B cell (primary cell): ENCODE data around the gene CD2. TPM values are rescaled to one million over a fixed set of nuclear protein-coding genes. Genes with fewer than 3 reads are reported as not detected.

ENCODE experiments used
- ATAC-seq: fragments of 200-7000 bp; cut with Tn5 transposase; one replicate; pipeline ENCODE4 v1.10.0; 2021; ENCODE audit warnings: low read depth, mild to moderate bottlenecking, moderate number of reproducible peaks, moderate library complexity
- CTCF ChIA-PET: fragments of 350-600 bp; sonication (Branson Sonifier 250); formaldehyde crosslinking; loops from one replicate; lab custom pipeline; 2021; ENCODE audit warnings: antibody characterized with exemption, inconsistent platforms; lab: Charles Lee
- POLR2A ChIA-PET: fragments of 350-600 bp; sonication (Branson Sonifier 250); formaldehyde crosslinking; loops from one replicate; lab custom pipeline; 2021; ENCODE audit warnings: antibody characterized with exemption; lab: Charles Lee
- DNase-seq: peaks from one replicate; pipeline ENCODE4 v3.0.0; 2013
- H2AFZ ChIP-seq: 2 replicates; pipeline ENCODE4 v1.6.1; 2012; ENCODE audit warnings: mild to moderate bottlenecking, low read depth, low read length; ENCODE audit not compliant: insufficient read depth, poor library complexity, severe bottlenecking
- H3K27ac ChIP-seq, 2 donors: 1 replicate in 1 of 2; 2 replicates in 1 of 2; pipeline ENCODE4 v1.5.1; 2012 to 2013; ENCODE audit warnings: low read length in 2 of 2, mild to moderate bottlenecking in 2 of 2, moderate library complexity in 1 of 2
- H3K27me3 ChIP-seq, 4 experiments: fragments of 200-600 bp in 1 of 4; sonication (generic) in 1 of 4; replicated peaks in 1 of 4; 1 replicate in 2 of 4; 2 replicates in 2 of 4; pipeline versions ENCODE4 v1.6.1 to v1.7.0; 2013 to 2016; ENCODE audit warnings: low read length in 3 of 4, mild to moderate bottlenecking in 2 of 4, mixed read lengths in 1 of 4, moderate library complexity in 1 of 4; ENCODE audit not compliant: insufficient read depth in 4 of 4, control insufficient read depth in 3 of 4; ENCODE audit errors: control extremely low read depth in 1 of 4
- H3K36me3 ChIP-seq, 2 experiments: replicated peaks in 1 of 2; 1 replicate in 1 of 2; 2 replicates in 1 of 2; pipeline versions ENCODE4 v1.6.1 to v1.7.1; 2013; ENCODE audit warnings: low read length in 1 of 2; ENCODE audit not compliant: insufficient read depth in 2 of 2, control insufficient read depth in 1 of 2; ENCODE audit errors: control extremely low read depth in 1 of 2, extremely low read depth in 1 of 2
- H3K4me1 ChIP-seq, 2 donors: fragments of 200-600 bp in 1 of 2; sonication (generic) in 1 of 2; 1 replicate in 1 of 2; 2 replicates in 1 of 2; pipeline versions ENCODE4 v1.5.1 to v1.6.1; 2013 to 2017; ENCODE audit warnings: low read length in 2 of 2; ENCODE audit not compliant: control insufficient read depth in 2 of 2, insufficient read depth in 2 of 2
- H3K4me2 ChIP-seq: replicated peaks from 2 replicates; pipeline ENCODE3; 2012; ENCODE audit warnings: mild to moderate bottlenecking, low read depth, low read length; ENCODE audit not compliant: poor library complexity, severe bottlenecking
- H3K4me3 ChIP-seq, 5 experiments: fragments of 200-600 bp in 1 of 5; sonication (generic) in 1 of 5; 1 replicate in 3 of 5; 2 replicates in 2 of 5; pipeline versions ENCODE4 v1.5.1 to v1.7.0; 2011 to 2016; ENCODE audit warnings: low read length in 4 of 5, mild to moderate bottlenecking in 4 of 5, low read depth in 2 of 5, control low read depth in 1 of 5, moderate library complexity in 1 of 5; ENCODE audit not compliant: insufficient read depth in 1 of 5; ENCODE audit errors: control extremely low read depth in 1 of 5, extremely low read depth in 1 of 5
- H3K79me2 ChIP-seq: fragments of 200-600 bp; sonication (generic); one replicate; pipeline ENCODE4 v1.6.0; 2016; ENCODE audit warnings: low read length; ENCODE audit not compliant: control insufficient read depth, insufficient read depth
- H3K9ac ChIP-seq: fragments of 200-600 bp; sonication (generic); 2 replicates; pipeline ENCODE4 v1.6.1; 2017; ENCODE audit warnings: mild to moderate bottlenecking, low read length, moderate library complexity
- H3K9me3 ChIP-seq, 3 donors: one replicate each; pipeline versions ENCODE4 v1.6.1 to v1.7.1; 2013; ENCODE audit warnings: low read length in 2 of 3; ENCODE audit not compliant: control insufficient read depth in 2 of 3, insufficient read depth in 1 of 3; ENCODE audit errors: control extremely low read depth in 1 of 3
- H4K20me1 ChIP-seq: 2 replicates; pipeline ENCODE4 v1.6.0; 2012; ENCODE audit warnings: mild to moderate bottlenecking, low read length; ENCODE audit not compliant: insufficient read depth, control insufficient read depth, poor library complexity, severe bottlenecking
- H3K27ac Mint-ChIP-seq: one replicate; pipeline ENCODE4 v1.8.0; 2021; ENCODE audit warnings: mixed read lengths
- H3K27me3 Mint-ChIP-seq: one replicate; pipeline ENCODE4 v1.8.0; 2021; ENCODE audit warnings: mixed read lengths
- H3K4me1 Mint-ChIP-seq: one replicate; pipeline ENCODE4 v1.8.0; 2021; ENCODE audit warnings: mixed read lengths
- H3K4me3 Mint-ChIP-seq: one replicate; pipeline ENCODE4 v1.8.0; 2021; ENCODE audit warnings: mixed read lengths
- H3K9me3 Mint-ChIP-seq: one replicate; pipeline ENCODE4 v1.8.0; 2022; ENCODE audit warnings: mixed read lengths; ENCODE audit not compliant: insufficient read depth
- EZH2 ChIP-seq: IDR thresholded peaks from 2 replicates; pipeline ENCODE4 v1.6.1; 2012; ENCODE audit warnings: borderline replicate concordance, low read depth, mild to moderate bottlenecking, moderate library complexity, low read length; ENCODE audit not compliant: insufficient read depth, poor library complexity, severe bottlenecking
- whole genome bisulfite sequencing: methylation state at CpG from one replicate; pipeline ENCODE4 v1.1.5; 2013; ENCODE audit warnings: missing lambda C conversion rate; ENCODE audit not compliant: insufficient coverage; 5-methylcytosine and 5-hydroxymethylcytosine counted together
- intact Hi-C: fragments of 100-400 bp; cut with micrococcal nuclease; formaldehyde crosslinking; loops from one replicate; pipeline ENCODE4 v1.10.0; 2022
- polyA plus RNA-seq: library from polyadenylated mRNA; depleted of rRNA; stranded (reverse); fragments of >200 nt; gene quantifications from 2 replicates; pipeline ENCODE4 v1.2.3, GENCODE V29; 2012
- total RNA-seq, 2 donors: library from RNA; stranded (reverse); fragments of 120-200 nt in 1 of 2; gene quantifications; 1 replicate in 1 of 2; 2 replicates in 1 of 2; pipeline versions ENCODE4 v1.2.3 to v1.2.4, GENCODE V29; 2013 to 2022
- TF ChIP-seq, protein P1 (sequence below): fragments of 200-600 bp; IDR thresholded peaks from one replicate; pipeline ENCODE4 v1.8.0; 2022; ENCODE audit warnings: antibody characterized with exemption, mild to moderate bottlenecking

CD2 gene
- total and polyA plus RNA-seq, 2 donors (not counting 1 experiment from before 2014, with no cell fraction given), result 0.52 to 0.74 TPM

- peak overlapping the region; percentile 23 for H3K4me2 ChIP-seq
- TF ChIP-seq, protein P1, sequence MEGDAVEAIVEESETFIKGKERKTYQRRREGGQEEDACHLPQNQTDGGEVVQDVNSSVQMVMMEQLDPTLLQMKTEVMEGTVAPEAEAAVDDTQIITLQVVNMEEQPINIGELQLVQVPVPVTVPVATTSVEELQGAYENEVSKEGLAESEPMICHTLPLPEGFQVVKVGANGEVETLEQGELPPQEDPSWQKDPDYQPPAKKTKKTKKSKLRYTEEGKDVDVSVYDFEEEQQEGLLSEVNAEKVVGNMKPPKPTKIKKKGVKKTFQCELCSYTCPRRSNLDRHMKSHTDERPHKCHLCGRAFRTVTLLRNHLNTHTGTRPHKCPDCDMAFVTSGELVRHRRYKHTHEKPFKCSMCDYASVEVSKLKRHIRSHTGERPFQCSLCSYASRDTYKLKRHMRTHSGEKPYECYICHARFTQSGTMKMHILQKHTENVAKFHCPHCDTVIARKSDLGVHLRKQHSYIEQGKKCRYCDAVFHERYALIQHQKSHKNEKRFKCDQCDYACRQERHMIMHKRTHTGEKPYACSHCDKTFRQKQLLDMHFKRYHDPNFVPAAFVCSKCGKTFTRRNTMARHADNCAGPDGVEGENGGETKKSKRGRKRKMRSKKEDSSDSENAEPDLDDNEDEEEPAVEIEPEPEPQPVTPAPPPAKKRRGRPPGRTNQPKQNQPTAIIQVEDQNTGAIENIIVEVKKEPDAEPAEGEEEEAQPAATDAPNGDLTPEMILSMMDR, result no peak
- TF ChIP-seq EZH2, result no peak
These were observed 14.7 kb upstream of the CD2 start for GRCh38 chr1:116739371-116740012.

DNA sequence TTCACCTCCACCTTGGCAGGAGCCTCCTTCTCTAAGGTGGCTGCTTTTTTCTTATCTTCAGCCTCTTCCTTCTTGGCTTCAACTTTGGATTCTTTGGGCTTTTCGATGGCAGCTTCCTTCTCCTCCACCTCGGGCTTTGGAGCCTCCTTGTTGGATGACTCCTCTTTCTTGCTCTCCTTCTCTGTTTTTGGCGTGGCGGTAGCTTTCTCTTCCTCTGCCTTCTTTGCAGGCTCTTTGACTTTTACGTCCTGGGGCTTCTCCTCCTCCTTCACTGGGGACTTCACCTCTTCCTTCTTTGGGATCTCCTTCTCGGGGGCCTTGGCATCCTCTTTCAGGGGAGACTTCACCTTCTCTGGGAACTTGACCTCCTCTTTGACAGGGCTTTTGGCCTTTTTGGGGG lies 13.9 kb upstream of the CD2 start:
- Mint-ChIP-seq H3K9me3 (peaks cover 10% of the 10 kb centered on the region), H3K27ac (peak overlapping the region; percentile 17), H3K4me1 (peaks cover 30% of the 10 kb centered on the region), H3K4me3 (no peak overlapping the region), H3K27me3 (no peaks in the 10 kb centered on the region)
- H3K4me3 ChIP-seq, result no peak overlapping the region
- 97% methylated on average over 4 of the region's 6 CpGs for WGBS
- H3K79me2 ChIP-seq, result no peaks in the 10 kb centered on the region
- POLR2A ChIA-PET, result no interaction called here
- H3K27me3 ChIP-seq, result no peaks in the 10 kb centered on the region
- no peak overlapping the region for H3K27ac ChIP-seq
- ATAC-seq (no peak), DNase-seq (no peak)
- no peaks in the 10 kb centered on the region for H4K20me1 ChIP-seq
- H3K9ac ChIP-seq, result no peak overlapping the region
- peaks cover 20 to 24% of the 10 kb centered on the region in 2 donors for H3K4me1 ChIP-seq
- no peaks in the 10 kb centered on the region for H3K36me3 ChIP-seq
- CTCF ChIA-PET, result interaction anchor here (1.1 kb wide), 1 partner anchor 17 kb away, joined by 3 read pairs; no protein-coding TSS in a partner anchor
- peaks cover 0 to 33% (median 24%) of the 10 kb centered on the region in 3 donors for H3K9me3 ChIP-seq
- no peak overlapping the region for H2AFZ ChIP-seq
- intact Hi-C loops, result no loop called here
- TF ChIP-seq, protein P1, result no peak
- TF ChIP-seq EZH2, result no peak
- no peak overlapping the region for H3K4me2 ChIP-seq

More at GRCh38 chr1:116739371-116740012, 14.7 kb upstream of the CD2 start:
- Mint-ChIP-seq H3K4me3 (peak overlapping the region; percentile 15), H3K27me3 (no peaks in the 10 kb centered on the region), H3K4me1 (peaks cover 30% of the 10 kb centered on the region), H3K27ac (peak overlapping the region; percentile 66), H3K9me3 (peaks cover 8% of the 10 kb centered on the region)
- intact Hi-C loops, result loop anchor here (2.0 kb wide), 1 partner anchor 383 kb away; no protein-coding TSS in a partner anchor
- ChIA-PET CTCF (interaction anchor here (0.8 to 3.4 kb wide), 6 partner anchors 16 to 601 kb away, joined by 3 to 64 read pairs (median 22); partner anchors contain the start of gene TTF2), POLR2A (no interaction called here)
- no peaks in the 10 kb centered on the region for H3K79me2 ChIP-seq
- no peak for DNase-seq
- peaks cover 20 to 24% of the 10 kb centered on the region in 2 donors for H3K4me1 ChIP-seq
- 89% methylated on average over 3 of the region's 7 CpGs for WGBS
- H3K36me3 ChIP-seq, result no peaks in the 10 kb centered on the region
- no peak overlapping the region for H3K9ac ChIP-seq
- H3K27ac ChIP-seq, result peak overlapping the region in 1 of 2 donors; percentile 72
- peak overlapping the region; percentile 46 for H2AFZ ChIP-seq
- H3K4me3 ChIP-seq, result no peak overlapping the region
- H4K20me1 ChIP-seq, result no peaks in the 10 kb centered on the region
- H3K9me3 ChIP-seq, result peaks cover 0 to 30% (median 17%) of the 10 kb centered on the region in 3 donors
- no peaks in the 10 kb centered on the region for H3K27me3 ChIP-seq
- ATAC-seq, result no peak
